K562 (cell line): ENCODE data around the gene MCM6. TPM values are rescaled to one million over a fixed set of nuclear protein-coding genes. Genes with fewer than 3 reads are reported as not detected.

Source experiments
- ATAC-seq: fragments of 200-7000 bp; cut with Tn5 transposase; 3 replicates; pipeline ENCODE4 v1.9.1; 2020; ENCODE audit warnings: moderate library complexity
- BruUV-seq: library from RNA; stranded (reverse); fragments of 400-500 nt; replicated peaks from 2 replicates; lab custom pipeline; 2021; lab: Mats Ljungman, UMichigan
- CTCF ChIA-PET: fragments of 300-600 bp; formaldehyde crosslinking; extraction: SDS; loops from one replicate; lab custom pipeline; 2021; ENCODE audit warnings: low intra/inter-chr PET ratio; lab: Yijun Ruan, JAX
- POLR2A ChIA-PET: fragments of 300-600, 350-650 bp; sonication (Branson Sonifier 250); formaldehyde crosslinking; extraction: SDS; loops from one replicate; lab custom pipeline; 2021; ENCODE audit warnings: antibody characterized with exemption, inconsistent platforms; lab: Yijun Ruan, JAX
- DNase-seq, 4 experiments: peaks; one replicate each; pipeline versions ENCODE4 v3.0.0 to v3.0.0-alpha.2; 2011 to 2018; ENCODE audit warnings: low spot score in 3 of 4, mixed read lengths in 3 of 4; ENCODE audit errors: extremely low read depth in 1 of 4
- FAIRE-seq: peaks from 2 replicates; lab custom pipeline; 2011; peaks lifted over from hg19 to GRCh38; lab: Jason Lieb, UNC
- H2AFZ ChIP-seq: 2 replicates; pipeline ENCODE4 v1.6.0; 2011; ENCODE audit warnings: low read depth, low read length, control low read depth, inconsistent platforms
- H3K27ac ChIP-seq: fragments of 200-600 bp; 3 replicates; pipeline ENCODE4 v1.8.0; 2011; ENCODE audit warnings: low read depth, mild to moderate bottlenecking, control low read depth, inconsistent platforms, low read length, moderate library complexity, mixed read lengths; ENCODE audit errors: extremely low read depth
- H3K27me3 ChIP-seq, 2 experiments: fragments of 300-600 bp in 1 of 2; 2 replicates in 1 of 2; 3 replicates in 1 of 2; pipeline versions ENCODE4 v1.6.0 to v1.8.0; 2011; ENCODE audit warnings: inconsistent platforms in 2 of 2, low read length in 2 of 2, mild to moderate bottlenecking in 1 of 2, mixed read lengths in 1 of 2, moderate library complexity in 1 of 2; ENCODE audit not compliant: control insufficient read depth in 2 of 2, insufficient read depth in 2 of 2
- H3K36me3 ChIP-seq: fragments of 300-600 bp; 3 replicates; pipeline ENCODE4 v1.8.0; 2011; ENCODE audit warnings: mild to moderate bottlenecking, low read length, inconsistent platforms; ENCODE audit not compliant: control insufficient read depth, insufficient read depth
- H3K4me1 ChIP-seq, 2 experiments: fragments of 200-600 bp in 1 of 2; replicated peaks in 1 of 2; 2 replicates in 1 of 2; 3 replicates in 1 of 2; pipeline versions ENCODE4 v1.5.1 to v1.8.0; 2011; ENCODE audit warnings: inconsistent platforms in 2 of 2, low read length in 2 of 2, mild to moderate bottlenecking in 1 of 2, mixed read lengths in 1 of 2, moderate library complexity in 1 of 2; ENCODE audit not compliant: control insufficient read depth in 2 of 2, insufficient read depth in 2 of 2
- H3K4me2 ChIP-seq: 2 replicates; pipeline ENCODE4 v1.6.1; 2011; ENCODE audit warnings: low read length, control low read depth, inconsistent platforms, mixed read lengths; ENCODE audit not compliant: insufficient read depth
- H3K4me3 ChIP-seq: fragments of 200-600 bp; sonication (generic), shearing (Covaris generic); 2 replicates; pipeline ENCODE4 v1.5.1; 2016; ENCODE audit warnings: control low read depth, inconsistent platforms
- H3K79me2 ChIP-seq: fragments of 200-600 bp; 3 replicates; pipeline ENCODE4 v1.8.0; 2011; ENCODE audit warnings: low read length, inconsistent platforms; ENCODE audit not compliant: control insufficient read depth, insufficient read depth
- H3K9ac ChIP-seq, 2 experiments: 2 replicates each; pipeline versions ENCODE4 v1.6.0 to v1.6.1; 2011; ENCODE audit warnings: low read depth in 2 of 2, low read length in 2 of 2, control low read depth in 1 of 2, inconsistent platforms in 1 of 2, mild to moderate bottlenecking in 1 of 2, mixed read lengths in 1 of 2; ENCODE audit not compliant: insufficient read depth in 1 of 2
- H3K9me1 ChIP-seq: one replicate; pipeline ENCODE4 v1.6.0; 2011; ENCODE audit warnings: inconsistent platforms, mild to moderate bottlenecking, low read length, moderate library complexity; ENCODE audit not compliant: control insufficient read depth, insufficient read depth
- H3K9me3 ChIP-seq: replicated peaks from 2 replicates; pipeline ENCODE4 v1.5.1; 2011; ENCODE audit warnings: low read depth, low read length, inconsistent platforms; ENCODE audit not compliant: control insufficient read depth, insufficient read depth
- H4K20me1 ChIP-seq: replicated peaks from 2 replicates; pipeline ENCODE4 v1.6.1; 2011; ENCODE audit warnings: low read length, inconsistent platforms, mixed read lengths; ENCODE audit not compliant: control insufficient read depth, insufficient read depth
- CBX5 ChIP-seq: IDR thresholded peaks from 2 replicates; pipeline ENCODE4 v1.6.1; 2014; ENCODE audit warnings: low read depth, borderline replicate concordance
- DEAF1 ChIP-seq: fragments of 450-650 bp; formaldehyde crosslinking; IDR thresholded peaks from 2 replicates; pipeline ENCODE4 v1.4.0; 2020; ENCODE audit warnings: mild to moderate bottlenecking, moderate library complexity
- MAFG ChIP-seq: fragments of 450-650 bp; conservative IDR thresholded peaks from 2 replicates; pipeline ENCODE4 v1.6.1; 2016; ENCODE audit warnings: missing genetic modification characterization, missing compliant biosample characterization
- MECOM ChIP-seq: fragments of 250-450 bp; sonication (Bioruptor Pico); IDR thresholded peaks from 2 replicates; pipeline ENCODE4 v1.8.0; 2022; ENCODE audit warnings: inconsistent platforms
- PATZ1 ChIP-seq: fragments of 250-450 bp; sonication (Bioruptor Pico); IDR thresholded peaks from 2 replicates; pipeline ENCODE4 v1.5.0; 2020; ENCODE audit warnings: mild to moderate bottlenecking, borderline replicate concordance
- POLR2AphosphoS5 ChIP-seq: IDR thresholded peaks from 2 replicates; pipeline ENCODE4 v1.6.1; 2011; ENCODE audit warnings: mild to moderate bottlenecking, low read depth, low read length, moderate library complexity; ENCODE audit not compliant: control insufficient read depth, insufficient read depth
- RBBP5 ChIP-seq: fragments of 200-600 bp; sonication (generic); IDR thresholded peaks from 2 replicates; pipeline ENCODE4 v1.6.1; 2012; ENCODE audit warnings: borderline replicate concordance, mild to moderate bottlenecking, low read length, control low read depth, inconsistent platforms; ENCODE audit not compliant: insufficient read depth, poor library complexity, severe bottlenecking
- SAFB ChIP-seq: fragments of 200-400 bp; formaldehyde crosslinking; IDR thresholded peaks from 2 replicates; pipeline ENCODE4 v1.6.1; 2017; ENCODE audit warnings: low read depth, low read length, borderline replicate concordance
- U2AF2 ChIP-seq: fragments of 200-400 bp; formaldehyde crosslinking; optimal IDR thresholded peaks from 2 replicates; pipeline ENCODE3; 2017; ENCODE audit warnings: low read depth, mild to moderate bottlenecking, low read length
- ZBTB43 ChIP-seq: sonication (generic); formaldehyde crosslinking; IDR thresholded peaks from 2 replicates; pipeline ENCODE4 v1.8.0; 2023; ENCODE audit warnings: mild to moderate bottlenecking, missing genetic modification reagents
- ZNF354B ChIP-seq: fragments of 250-450 bp; sonication (Bioruptor Pico); IDR thresholded peaks from 2 replicates; pipeline ENCODE4 v1.4.0; 2020
- WGBS: fragments of 100-300 bp; shearing (Covaris generic); methylation state at CpG from one replicate; pipeline ENCODE4 v1.1.6; 2016; ENCODE audit warnings: low coverage, mixed read lengths; ENCODE audit not compliant: insufficient coverage; ENCODE audit errors: missing lambda C conversion rate; 5-methylcytosine and 5-hydroxymethylcytosine counted together
- in situ Hi-C: fragments of 300-500 bp; cut with MboI; formaldehyde crosslinking; loops from 4 replicates; pipeline ENCODE4 v1.15.0; 2018; ENCODE audit warnings: inconsistent platforms, mixed read lengths
- intact Hi-C: fragments of 100-400 bp; cut with micrococcal nuclease; formaldehyde crosslinking; loops from 2 replicates; pipeline ENCODE4 v1.14.2; 2022
- polyA plus RNA-seq, 8 experiments: library from polyadenylated mRNA; depleted of rRNA in 4 of 8; stranded (reverse) in 5 of 8; unstranded in 3 of 8; fragments of >200 nt; fragmentation: Nextera tagmentation in 2 of 8; fragmentation: Illumina TruSeq in 1 of 8; extraction: Ambion mirVana in 2 of 8; extraction: Trizol in 1 of 8; gene quantifications; 2 replicates each; pipeline versions ENCODE4 v1.2.1 to v1.2.3, GENCODE V29; 2011 to 2014; ENCODE audit warnings: inconsistent platforms in 1 of 8, missing spikeins in 1 of 8
- total RNA-seq, 7 experiments: library from RNA; depleted of rRNA in 6 of 7; stranded (reverse); fragments of >200 nt in 6 of 7; fragmentation: Illumina TruSeq in 2 of 7; extraction: Trizol in 2 of 7; gene quantifications; 2 replicates each; pipeline versions ENCODE4 v1.2.1 to v1.2.3, GENCODE V29; 2011 to 2021; ENCODE audit warnings: low replicate concordance in 1 of 7
- TF ChIP-seq, protein P1 (sequence below): IDR thresholded peaks from 2 replicates; pipeline ENCODE4 v1.6.1; 2011; ENCODE audit not compliant: insufficient read length; ENCODE audit errors: extremely low read depth
- TF ChIP-seq, protein P2 (sequence below): fragments of 250-450 bp; sonication (Bioruptor Pico); IDR thresholded peaks from 2 replicates; pipeline ENCODE4 v1.9.0; 2021; ENCODE audit warnings: mild to moderate bottlenecking, inconsistent platforms

The MCM6 gene
- total and polyA plus RNA-seq, 9 of the 15 experiments (the other 6 are each of a cell fraction or from before 2014, with no cell fraction given), result 42.6 to 133 (median 82.4) TPM

DNA sequence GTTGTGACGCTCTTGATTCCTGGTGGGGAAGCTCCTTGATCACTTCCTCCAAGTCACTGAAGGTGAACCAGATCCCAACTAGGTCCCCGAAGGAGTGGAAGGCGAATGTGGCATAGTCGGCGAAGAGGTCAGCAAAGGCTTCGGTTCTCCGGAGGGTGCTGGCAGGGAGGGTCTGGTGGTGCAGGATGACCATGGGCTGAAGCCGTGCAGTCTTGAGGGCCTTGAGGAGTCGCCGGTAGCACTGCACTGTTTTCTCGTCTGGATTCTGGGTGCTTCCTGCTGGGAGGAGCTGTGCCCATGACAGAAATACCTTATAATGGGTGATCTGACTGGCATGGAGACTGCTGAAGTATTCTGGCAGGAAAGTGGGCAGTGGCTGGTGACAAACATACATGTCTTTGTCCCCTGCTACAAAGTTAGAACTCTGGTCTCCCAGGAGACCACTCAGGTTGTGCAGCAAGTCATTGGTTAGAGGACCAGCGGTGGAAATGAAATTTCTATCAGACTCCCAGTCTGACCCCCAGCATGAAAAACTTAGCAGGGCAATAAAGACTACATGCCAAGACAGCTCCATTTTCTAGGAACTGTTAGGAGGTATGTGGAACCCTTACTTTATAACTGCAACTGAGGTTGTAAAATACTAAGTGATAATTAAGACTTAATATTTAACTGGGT is 39.5 kb downstream of the MCM6 start, which contains the start of gene LCT:
LCT (minus strand) TSS at position 589 of the 675 bp plus-strand sequence; CDS start at position 574, 15 bp downstream.
- Histone ChIP-seq H3K9ac (0 out of 4 replicates have a peak within 1 kb of the TSS, but pooled peaks of 1 of the 2 experiments have one; percentile 16), H2AFZ (no peak within 1 kb of the TSS), H3K4me2 (no peak within 1 kb of the TSS), H3K4me1 (no peaks in the 10 kb centered on the region), H3K27ac (no peak within 1 kb of the TSS), H4K20me1 (no peaks in the 10 kb centered on the region), H3K4me3 (no peak within 1 kb of the TSS), H3K27me3 (no peaks in the 10 kb centered on the region), H3K36me3 (peaks cover 22% of the 10 kb centered on the region), H3K79me2 (no peaks in the 10 kb centered on the region), H3K9me3 (no peaks in the 10 kb centered on the region), H3K9me1 (peaks cover 5% of the 10 kb centered on the region)
- intact Hi-C loops, result no loop called here
- no TSS peak for BruUV-seq
- ChIA-PET POLR2A (interaction anchor here (1.0 to 1.2 kb wide), 3 partner anchors 11 to 29 kb away, joined by 3 read pairs; no protein-coding TSS in a partner anchor), CTCF (interaction anchor here (0.7 kb wide), 1 partner anchor 1574 kb away, joined by 3 read pairs; no protein-coding TSS in a partner anchor)
- in situ Hi-C loops, result no loop called here
- no peak for ATAC-seq
- WGBS, result 74% methylated on average over 12 of the region's 12 CpGs
- no peak for FAIRE-seq
- no peak for DNase-seq
- TF ChIP-seq MECOM (CRISPR knock-in tag) (no peak), CBX5 (no peak), RBBP5 (no peak), POLR2AphosphoS5 (no peak), MAFG (tag) (no peak), U2AF2 (no peak), ZBTB43 (no peak), PATZ1 (CRISPR knock-in tag) (no peak), DEAF1 (no peak), ZNF354B (CRISPR knock-in tag) (no peak), SAFB (no peak)
- TF ChIP-seq, protein P1, sequence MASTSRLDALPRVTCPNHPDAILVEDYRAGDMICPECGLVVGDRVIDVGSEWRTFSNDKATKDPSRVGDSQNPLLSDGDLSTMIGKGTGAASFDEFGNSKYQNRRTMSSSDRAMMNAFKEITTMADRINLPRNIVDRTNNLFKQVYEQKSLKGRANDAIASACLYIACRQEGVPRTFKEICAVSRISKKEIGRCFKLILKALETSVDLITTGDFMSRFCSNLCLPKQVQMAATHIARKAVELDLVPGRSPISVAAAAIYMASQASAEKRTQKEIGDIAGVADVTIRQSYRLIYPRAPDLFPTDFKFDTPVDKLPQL, result no peak
- TF ChIP-seq, protein P2, sequence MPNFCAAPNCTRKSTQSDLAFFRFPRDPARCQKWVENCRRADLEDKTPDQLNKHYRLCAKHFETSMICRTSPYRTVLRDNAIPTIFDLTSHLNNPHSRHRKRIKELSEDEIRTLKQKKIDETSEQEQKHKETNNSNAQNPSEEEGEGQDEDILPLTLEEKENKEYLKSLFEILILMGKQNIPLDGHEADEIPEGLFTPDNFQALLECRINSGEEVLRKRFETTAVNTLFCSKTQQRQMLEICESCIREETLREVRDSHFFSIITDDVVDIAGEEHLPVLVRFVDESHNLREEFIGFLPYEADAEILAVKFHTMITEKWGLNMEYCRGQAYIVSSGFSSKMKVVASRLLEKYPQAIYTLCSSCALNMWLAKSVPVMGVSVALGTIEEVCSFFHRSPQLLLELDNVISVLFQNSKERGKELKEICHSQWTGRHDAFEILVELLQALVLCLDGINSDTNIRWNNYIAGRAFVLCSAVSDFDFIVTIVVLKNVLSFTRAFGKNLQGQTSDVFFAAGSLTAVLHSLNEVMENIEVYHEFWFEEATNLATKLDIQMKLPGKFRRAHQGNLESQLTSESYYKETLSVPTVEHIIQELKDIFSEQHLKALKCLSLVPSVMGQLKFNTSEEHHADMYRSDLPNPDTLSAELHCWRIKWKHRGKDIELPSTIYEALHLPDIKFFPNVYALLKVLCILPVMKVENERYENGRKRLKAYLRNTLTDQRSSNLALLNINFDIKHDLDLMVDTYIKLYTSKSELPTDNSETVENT, result no peak
